MCF 10A (cell line): Measurements from ENCODE around the gene MTHFD2L. TPM values are rescaled to one million over a fixed set of nuclear protein-coding genes. Genes with fewer than 3 reads are reported as not detected.
A peak's percentile ranks its signal among the peaks of the same experiment; 100 is the strongest.
"Not testable (repeated sequence)": the region's sequence is repeated elsewhere in the genome, so short reads cannot be mapped to it uniquely, and the experiment has no call there.

ENCODE experiments used
- BruUV-seq: library from RNA; stranded (reverse); fragments of 400-500 nt; replicated peaks from 2 replicates; lab custom pipeline; 2021; lab: Mats Ljungman, UMichigan
- CTCF ChIA-PET: fragments of 300-600 bp; sonication (Branson Sonifier 250); formaldehyde crosslinking; extraction: SDS; loops from one replicate; lab custom pipeline; 2021; ENCODE audit warnings: antibody characterized with exemption, inconsistent platforms; lab: Yijun Ruan, JAX
- POLR2A ChIA-PET: fragments of 300-600, 350-650 bp; sonication (Branson Sonifier 250); formaldehyde crosslinking; extraction: SDS; loops from one replicate; lab custom pipeline; 2020; ENCODE audit warnings: antibody characterized with exemption, inconsistent platforms; lab: Yijun Ruan, JAX
- DNase-seq: peaks from one replicate; pipeline ENCODE4 v3.0.0-alpha.2; 2018; ENCODE audit not compliant: unreplicated experiment
- H3K27ac Mint-ChIP-seq: one replicate; pipeline ENCODE4 v1.8.0; 2022; ENCODE audit warnings: mild to moderate bottlenecking, low read depth, mixed read lengths; ENCODE audit not compliant: unreplicated experiment
- H3K27me3 Mint-ChIP-seq: one replicate; pipeline ENCODE4 v1.8.0; 2022; ENCODE audit warnings: mixed read lengths; ENCODE audit not compliant: insufficient read depth, unreplicated experiment
- H3K36me3 Mint-ChIP-seq: one replicate; pipeline ENCODE4 v1.8.0; 2022; ENCODE audit warnings: mild to moderate bottlenecking, moderate library complexity, mixed read lengths; ENCODE audit not compliant: insufficient read depth, unreplicated experiment
- H3K4me1 Mint-ChIP-seq: one replicate; pipeline ENCODE4 v1.8.0; 2022; ENCODE audit warnings: mixed read lengths; ENCODE audit not compliant: insufficient read depth, unreplicated experiment
- H3K4me3 Mint-ChIP-seq: one replicate; pipeline ENCODE4 v1.8.0; 2022; ENCODE audit warnings: mild to moderate bottlenecking, moderate library complexity, mixed read lengths; ENCODE audit not compliant: unreplicated experiment
- H3K9me3 Mint-ChIP-seq: one replicate; pipeline ENCODE4 v1.8.0; 2022; ENCODE audit warnings: mixed read lengths; ENCODE audit not compliant: unreplicated experiment
- intact Hi-C: fragments of 100-400 bp; cut with micrococcal nuclease; formaldehyde crosslinking; loops from 2 replicates; pipeline ENCODE4 v1.14.1; 2022
- total RNA-seq: library from RNA; stranded (reverse); gene quantifications from 2 replicates; pipeline ENCODE4 v1.2.3, GENCODE V29; 2022
- TF ChIP-seq, protein P1 (sequence below): fragments of 200-600 bp; IDR thresholded peaks from one replicate; pipeline ENCODE4 v1.8.0; 2022; ENCODE audit warnings: antibody characterized with exemption, mild to moderate bottlenecking; ENCODE audit not compliant: unreplicated experiment

MTHFD2L gene
- total RNA-seq, 1 experiment from 2014 or later, result 113 TPM

GRCh38 chr4:74127745-74128144 is 30.2 kb upstream of the MTHFD2L start:
- Mint-ChIP-seq H3K4me3 (no peak overlapping the region), H3K27me3 (no peaks in the 10 kb centered on the region), H3K36me3 (peaks cover 46% of the 10 kb centered on the region), H3K4me1 (peaks cover 11% of the 10 kb centered on the region), H3K27ac (no peak overlapping the region), H3K9me3 (peaks cover 20% of the 10 kb centered on the region)
- POLR2A ChIA-PET, result interaction anchor here (0.7 to 8.8 kb wide), 3 partner anchors 13 to 256 kb away, joined by 3 to 92 read pairs (median 3); no protein-coding TSS in a partner anchor
- CTCF ChIA-PET, result interaction anchor here (1.2 kb wide), 1 partner anchor 10 kb away, joined by 4 read pairs; no protein-coding TSS in a partner anchor
- DNase-seq, result no peak
- no TSS peak for BruUV-seq
- intact Hi-C loops, result no loop called here
- TF ChIP-seq, protein P1, sequence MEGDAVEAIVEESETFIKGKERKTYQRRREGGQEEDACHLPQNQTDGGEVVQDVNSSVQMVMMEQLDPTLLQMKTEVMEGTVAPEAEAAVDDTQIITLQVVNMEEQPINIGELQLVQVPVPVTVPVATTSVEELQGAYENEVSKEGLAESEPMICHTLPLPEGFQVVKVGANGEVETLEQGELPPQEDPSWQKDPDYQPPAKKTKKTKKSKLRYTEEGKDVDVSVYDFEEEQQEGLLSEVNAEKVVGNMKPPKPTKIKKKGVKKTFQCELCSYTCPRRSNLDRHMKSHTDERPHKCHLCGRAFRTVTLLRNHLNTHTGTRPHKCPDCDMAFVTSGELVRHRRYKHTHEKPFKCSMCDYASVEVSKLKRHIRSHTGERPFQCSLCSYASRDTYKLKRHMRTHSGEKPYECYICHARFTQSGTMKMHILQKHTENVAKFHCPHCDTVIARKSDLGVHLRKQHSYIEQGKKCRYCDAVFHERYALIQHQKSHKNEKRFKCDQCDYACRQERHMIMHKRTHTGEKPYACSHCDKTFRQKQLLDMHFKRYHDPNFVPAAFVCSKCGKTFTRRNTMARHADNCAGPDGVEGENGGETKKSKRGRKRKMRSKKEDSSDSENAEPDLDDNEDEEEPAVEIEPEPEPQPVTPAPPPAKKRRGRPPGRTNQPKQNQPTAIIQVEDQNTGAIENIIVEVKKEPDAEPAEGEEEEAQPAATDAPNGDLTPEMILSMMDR, result no peak

GRCh38 chr4:74130843-74131242 is 27.1 kb upstream of the MTHFD2L start:
- DNase-seq, H3K27ac Mint-ChIP-seq, BruUV-seq, H3K27me3 Mint-ChIP-seq, H3K4me3 Mint-ChIP-seq: not testable (repeated sequence)
- peaks cover 49% of the 10 kb centered on the region for H3K36me3 Mint-ChIP-seq
- ChIA-PET POLR2A (interaction anchor here (0.7 to 8.8 kb wide), 3 partner anchors 16 to 22 kb away, joined by 3 to 92 read pairs (median 6); no protein-coding TSS in a partner anchor), CTCF (interaction anchor here (0.9 kb wide), 1 partner anchor 19 kb away, joined by 3 read pairs; no protein-coding TSS in a partner anchor)
- H3K4me1 Mint-ChIP-seq, result peaks cover 20% of the 10 kb centered on the region
- intact Hi-C loops, result loop anchor here (5.0 to 10.0 kb wide), 2 partner anchors 94 to 536 kb away; partner anchors contain the start of gene CXCL3
- peaks cover 20% of the 10 kb centered on the region for H3K9me3 Mint-ChIP-seq

- not testable (repeated sequence) for BruUV-seq, H3K4me3 Mint-ChIP-seq, H3K27ac Mint-ChIP-seq, H3K27me3 Mint-ChIP-seq, DNase-seq
- Mint-ChIP-seq H3K36me3 (peaks cover 35% of the 10 kb centered on the region), H3K4me1 (peaks cover 18% of the 10 kb centered on the region), H3K9me3 (peaks cover 25% of the 10 kb centered on the region)
- ChIA-PET POLR2A (interaction anchor here (1.0 to 8.8 kb wide), 7 partner anchors 17 to 265 kb away, joined by 4 to 92 read pairs (median 12); partner anchors contain the start of genes CXCL2 and MTHFD2L), CTCF (interaction anchor here (0.8 to 3.9 kb wide), 3 partner anchors 12 to 268 kb away, joined by 3 to 33 read pairs (median 7); partner anchors contain the start of gene CXCL1)
- intact Hi-C loops, result loop anchor here (5.0 to 10.0 kb wide), 2 partner anchors 95 to 537 kb away; partner anchors contain the start of gene CXCL3
Observed at GRCh38 chr4:74132188-74132587, 25.7 kb upstream of the MTHFD2L start.

DNA sequence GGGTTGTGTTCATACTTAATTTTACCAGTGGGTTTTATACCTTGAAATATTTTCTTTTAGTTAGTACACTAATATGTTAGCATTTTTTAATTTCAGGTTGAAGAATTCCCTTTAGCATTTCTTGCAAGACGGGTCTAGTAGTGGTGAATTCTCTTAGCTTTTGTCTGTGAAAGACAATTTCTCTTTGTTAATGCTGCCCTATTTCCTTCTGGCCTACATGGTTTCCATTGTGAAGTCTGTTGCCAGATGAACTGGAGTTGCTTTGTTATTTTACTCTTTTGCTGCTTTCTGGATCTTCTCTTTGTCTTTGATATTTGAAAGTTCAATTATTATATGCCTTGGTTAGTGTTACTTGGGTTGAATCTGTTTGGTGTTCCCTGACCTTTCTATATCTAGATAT is 25.0 kb upstream of the MTHFD2L start:
- peaks cover 28% of the 10 kb centered on the region for H3K36me3 Mint-ChIP-seq
- no TSS peak for BruUV-seq
- no peak for DNase-seq
- ChIA-PET CTCF (interaction anchor here (0.7 to 3.9 kb wide), 11 partner anchors 8 to 470 kb away, joined by 3 to 39 read pairs (median 7); partner anchors contain the start of gene CXCL1), POLR2A (interaction anchor here (1.0 to 8.8 kb wide), 6 partner anchors 18 to 266 kb away, joined by 4 to 92 read pairs (median 13); partner anchors contain the start of genes CXCL2 and MTHFD2L)
- intact Hi-C loops, result loop anchor here (5.0 to 10.0 kb wide), 2 partner anchors 96 to 538 kb away; partner anchors contain the start of gene CXCL3
- no peaks in the 10 kb centered on the region for H3K27me3 Mint-ChIP-seq
- TF ChIP-seq, protein P1, result no peak
- H3K27ac Mint-ChIP-seq, result peak overlapping the region; percentile 44
- peaks cover 23% of the 10 kb centered on the region for H3K9me3 Mint-ChIP-seq
- no peak overlapping the region for H3K4me3 Mint-ChIP-seq
- peaks cover 14% of the 10 kb centered on the region for H3K4me1 Mint-ChIP-seq
